ENCODE data around the gene PDZD2.
"Not testable (repeated sequence)": the region's sequence is repeated elsewhere in the genome, so short reads cannot be mapped to it uniquely, and the experiment has no call there.

PDZD2 gene

DNA sequence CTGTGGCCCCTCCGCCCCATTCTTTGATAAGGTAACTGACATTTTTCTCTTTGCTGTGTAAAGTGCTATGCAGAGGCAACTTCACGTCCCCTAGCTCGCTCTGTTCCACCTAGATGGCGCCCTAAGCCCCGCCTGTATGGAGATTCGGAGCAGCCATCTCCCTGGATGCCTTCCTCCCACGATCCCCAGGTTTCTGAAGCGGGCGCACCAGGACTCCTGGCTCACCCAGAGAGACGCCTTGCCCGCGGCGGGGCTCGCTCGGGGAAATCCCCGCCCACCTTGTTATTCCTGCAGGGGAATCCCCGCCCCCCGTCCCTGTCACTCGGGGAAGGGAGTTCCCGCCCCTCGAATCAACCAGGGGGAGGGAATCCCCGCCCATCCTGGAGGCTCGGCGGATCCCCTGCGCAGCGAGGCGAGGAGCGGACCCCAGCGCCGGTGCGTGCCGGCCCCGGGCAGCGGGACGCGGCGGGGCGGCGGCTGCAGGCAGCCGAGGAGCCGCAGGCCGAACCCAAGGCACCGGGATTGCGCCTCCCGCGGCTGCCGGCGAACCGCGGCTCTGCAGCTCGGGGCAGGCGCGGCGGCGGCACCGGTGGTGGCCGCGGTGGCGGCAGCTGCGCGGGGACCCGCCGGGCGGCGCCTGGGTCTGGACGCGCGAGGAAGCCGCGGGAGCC lies at the start of gene PDZD2:
PDZD2 (plus strand) TSS at position 384 of the 671 bp plus-strand sequence.
- peak; percentile 28 for DNase-seq (ENCODE audit: low read depth, low spot score)

DNA sequence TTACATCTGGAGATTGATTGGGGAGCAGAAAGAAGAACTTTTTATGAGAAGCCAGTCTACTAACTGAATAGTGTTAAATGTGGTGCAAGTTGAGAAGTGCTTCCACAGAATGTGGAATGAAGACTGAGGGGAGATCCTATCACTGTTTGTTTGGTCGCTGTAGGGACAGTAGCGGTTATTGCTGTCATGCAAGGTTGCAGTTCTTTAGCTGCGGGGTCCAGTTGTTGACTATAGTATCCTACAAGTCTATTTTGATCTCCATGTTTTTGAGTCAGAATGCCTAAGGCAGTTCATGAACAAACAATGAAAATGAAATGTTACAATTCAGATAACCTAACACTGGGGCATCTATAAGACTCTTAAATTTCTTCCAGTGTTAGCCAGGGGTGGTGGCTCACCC lies 45.3 kb upstream of the PDZD2 start:
- DNase-seq (ENCODE audit: low read depth, low spot score), result no peak

DNA sequence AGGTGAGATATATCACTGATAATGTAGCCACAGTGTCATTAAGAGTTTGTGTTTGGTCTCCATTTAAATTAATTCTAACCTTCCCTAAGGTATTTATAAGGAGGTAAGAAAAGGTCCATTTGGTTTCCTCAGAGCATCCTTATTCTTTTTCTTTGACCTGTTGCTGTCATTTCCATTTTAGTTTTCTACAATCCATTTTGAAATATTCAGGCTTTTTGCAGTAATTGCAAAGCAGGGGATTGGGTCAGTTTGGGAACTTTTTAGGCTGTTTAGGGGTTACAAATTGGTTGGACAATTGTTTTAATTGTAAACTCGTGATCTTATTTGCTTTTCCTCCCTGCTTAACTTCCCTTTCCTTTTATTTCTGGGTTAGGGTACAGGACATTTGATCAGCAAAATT lies 42.6 kb upstream of the PDZD2 start:
- DNase-seq (ENCODE audit: low read depth, low spot score), result no peak

DNA sequence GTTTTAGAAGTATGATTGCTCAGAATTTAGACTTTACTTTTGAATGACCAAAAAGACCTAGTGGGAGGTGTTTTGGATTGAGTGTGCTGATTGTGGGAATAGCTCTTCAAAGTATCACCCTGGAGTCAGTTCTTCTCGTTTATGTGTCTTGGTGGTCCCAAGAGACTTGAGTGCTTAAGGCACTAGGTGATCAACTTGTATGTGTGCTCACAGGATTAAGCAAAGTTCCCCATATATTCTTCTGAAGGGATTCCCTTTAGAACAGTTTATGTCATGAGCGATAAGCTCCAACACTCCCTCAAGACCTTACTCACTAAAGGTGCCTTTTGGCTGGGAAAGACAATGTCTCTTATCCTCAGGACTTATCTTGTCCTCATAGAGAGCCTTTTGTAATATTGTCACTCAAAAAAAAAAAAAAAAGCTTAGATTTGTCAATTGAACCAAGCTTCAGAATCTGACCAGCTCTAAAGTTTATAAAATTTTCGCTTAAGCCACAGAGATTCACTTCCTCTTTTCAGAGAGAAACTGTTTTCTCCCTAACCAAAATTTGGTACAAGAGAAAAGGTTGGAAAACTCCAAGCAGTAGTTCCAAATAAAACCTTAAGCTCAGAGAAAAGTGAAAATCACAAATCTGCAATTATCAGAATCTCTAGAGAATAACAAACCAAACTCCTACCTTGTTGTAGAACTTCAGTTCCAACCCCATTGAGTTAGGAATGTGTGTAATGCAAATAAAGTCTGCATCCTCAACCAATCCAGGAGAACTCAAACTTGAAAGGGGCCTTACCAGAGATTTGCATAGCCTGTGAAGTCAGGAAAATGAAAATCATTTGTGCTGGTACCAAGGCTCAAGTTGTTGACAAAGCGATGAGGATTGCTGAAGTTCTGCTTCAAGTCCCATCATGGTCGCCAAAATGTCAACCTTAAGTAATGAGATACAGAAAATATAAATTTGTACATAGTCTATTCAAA lies 40.0 kb upstream of the PDZD2 start:
- DNase-seq (ENCODE audit: low read depth, low spot score), result no peak

DNA sequence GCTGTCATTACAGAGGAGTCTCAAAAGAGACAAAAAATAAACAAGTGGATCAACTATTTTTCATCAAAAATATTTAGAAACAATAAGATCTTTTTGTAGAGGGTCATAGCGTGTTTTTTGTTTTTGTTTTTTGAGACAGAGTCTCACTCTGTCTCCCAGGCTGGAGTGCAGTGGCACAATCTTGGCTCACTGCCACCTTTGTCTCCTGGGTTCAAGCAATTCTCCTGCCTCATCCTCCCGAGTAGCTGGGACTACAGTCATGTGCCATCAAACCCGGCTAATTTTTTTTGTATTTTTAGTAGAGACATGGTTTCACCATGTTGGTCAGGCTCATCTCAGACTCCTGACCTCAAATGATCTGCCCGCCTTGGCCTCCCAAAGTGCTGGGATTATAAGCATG lies 36.6 kb upstream of the PDZD2 start:
- not testable (repeated sequence) for DNase-seq (ENCODE audit: low read depth, low spot score)

DNA sequence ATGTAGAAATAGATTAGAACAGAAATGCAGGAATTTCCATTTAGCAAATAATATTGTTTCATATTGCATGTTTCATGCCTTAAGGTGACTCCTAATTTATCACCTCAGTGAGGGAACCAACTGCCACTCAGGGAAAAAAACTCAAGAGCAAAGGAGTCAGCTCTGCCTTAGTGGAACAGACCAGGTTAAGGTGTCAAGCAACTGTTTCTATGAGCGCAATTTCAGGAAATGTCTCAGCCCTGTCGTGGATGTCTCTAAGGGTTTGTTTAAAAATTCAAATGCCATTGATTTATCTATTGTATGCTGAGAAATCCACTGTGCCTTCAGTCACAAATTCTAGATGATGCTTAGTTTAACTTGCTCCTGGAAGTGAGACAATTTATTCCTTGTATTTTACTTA lies 34.7 kb upstream of the PDZD2 start:
- DNase-seq (ENCODE audit: low read depth, low spot score), result no peak

DNA sequence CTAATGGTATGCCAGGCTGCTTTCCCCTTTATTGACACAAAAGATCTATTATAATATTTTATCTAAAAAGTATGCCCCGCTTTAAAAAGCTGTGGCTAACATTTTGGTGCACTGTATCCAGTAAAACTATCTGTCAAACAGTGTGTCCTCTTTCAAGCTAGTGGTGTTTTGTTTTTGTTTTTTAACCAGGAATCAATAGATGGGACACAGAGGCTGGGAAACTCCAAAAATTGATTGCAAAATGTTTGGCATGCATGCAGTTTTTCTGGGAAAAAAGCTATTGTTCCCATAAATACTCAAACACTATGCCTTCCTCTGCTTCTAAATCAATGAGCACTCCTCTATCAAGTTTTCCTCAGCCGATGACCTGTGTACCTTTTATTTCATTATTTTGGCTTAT lies 34.3 kb upstream of the PDZD2 start:
- DNase-seq (ENCODE audit: low read depth, low spot score), result no peak

DNA sequence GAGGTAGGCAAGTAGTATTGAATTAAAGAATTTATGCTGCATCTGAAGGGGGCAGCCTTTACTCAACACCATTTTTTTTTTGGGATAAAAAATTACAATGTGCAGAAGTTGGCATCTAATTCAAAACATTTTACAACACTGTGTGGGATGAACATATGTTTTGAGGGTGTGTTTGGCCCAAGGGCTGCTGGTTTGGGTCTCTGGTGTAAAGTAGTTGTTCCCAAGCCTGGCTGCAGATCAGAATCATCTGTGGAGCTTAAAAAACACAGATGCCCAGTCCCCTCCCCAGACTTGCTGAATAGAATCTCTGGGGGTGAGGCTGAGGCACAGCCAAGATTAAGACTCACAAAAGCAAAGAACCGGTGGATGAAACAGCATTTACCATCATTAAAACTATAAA lies 33.0 kb upstream of the PDZD2 start:
- no peak for DNase-seq (ENCODE audit: low read depth, low spot score)

DNA sequence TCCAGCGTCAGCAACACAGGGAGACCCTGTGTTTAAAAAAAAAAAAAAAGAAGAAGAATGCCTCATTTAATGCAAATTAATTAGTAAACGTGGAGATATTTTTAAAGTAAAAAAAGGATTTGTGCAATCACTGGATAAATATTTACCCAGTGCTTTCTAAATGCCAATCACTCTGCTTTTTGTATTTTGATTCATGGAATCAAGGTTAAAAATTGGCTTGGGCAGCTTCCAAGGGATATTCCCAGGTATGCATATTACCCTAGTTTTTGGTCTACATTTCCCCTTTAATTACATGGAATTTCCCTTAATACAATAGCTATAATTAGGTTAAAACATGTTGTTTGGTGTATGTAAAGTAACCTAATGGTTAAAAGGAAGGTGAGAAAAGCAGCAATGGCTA lies 31.4 kb upstream of the PDZD2 start:
- no peak for DNase-seq (ENCODE audit: low read depth, low spot score)

DNA sequence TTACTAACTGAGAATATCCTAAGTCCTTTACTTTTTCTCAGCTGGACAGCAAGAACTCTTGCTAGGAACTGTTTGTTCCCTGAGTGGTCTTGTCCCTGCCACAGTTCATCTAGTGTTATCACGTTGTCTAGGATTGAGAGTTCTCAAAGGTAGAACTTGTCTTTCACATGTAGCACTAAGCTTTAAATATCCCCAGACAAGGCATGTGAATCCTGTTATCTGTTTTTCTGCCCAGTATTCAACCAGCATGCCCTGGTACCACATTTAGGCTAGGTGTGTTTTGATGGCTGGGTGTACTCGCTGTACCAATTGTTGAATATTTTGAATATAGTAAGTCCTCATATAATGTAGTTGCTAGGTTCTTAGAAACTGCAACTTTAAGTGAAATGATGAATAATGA lies 27.9 kb upstream of the PDZD2 start:
- no peak for DNase-seq (ENCODE audit: low read depth, low spot score)

DNA sequence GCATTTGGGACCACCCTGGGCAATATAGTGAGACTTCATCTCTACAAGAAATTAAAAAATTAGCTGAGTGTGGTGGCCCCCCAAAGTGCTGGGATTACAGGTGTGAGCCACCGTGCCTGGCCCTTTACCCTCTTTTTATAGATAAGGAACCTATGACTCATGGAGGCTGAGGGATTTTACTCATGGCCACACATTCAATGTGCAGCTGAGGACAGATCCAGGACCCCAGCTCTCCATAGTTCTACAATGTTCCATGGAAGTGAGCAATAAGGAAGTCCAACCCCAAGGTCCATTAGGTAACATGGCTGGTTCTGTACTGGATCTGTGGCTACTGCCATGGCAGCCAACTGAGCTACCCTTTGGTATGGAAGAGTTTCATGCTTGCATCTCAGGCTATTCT lies 25.3 kb upstream of the PDZD2 start:
- DNase-seq (ENCODE audit: low read depth, low spot score), result no peak

DNA sequence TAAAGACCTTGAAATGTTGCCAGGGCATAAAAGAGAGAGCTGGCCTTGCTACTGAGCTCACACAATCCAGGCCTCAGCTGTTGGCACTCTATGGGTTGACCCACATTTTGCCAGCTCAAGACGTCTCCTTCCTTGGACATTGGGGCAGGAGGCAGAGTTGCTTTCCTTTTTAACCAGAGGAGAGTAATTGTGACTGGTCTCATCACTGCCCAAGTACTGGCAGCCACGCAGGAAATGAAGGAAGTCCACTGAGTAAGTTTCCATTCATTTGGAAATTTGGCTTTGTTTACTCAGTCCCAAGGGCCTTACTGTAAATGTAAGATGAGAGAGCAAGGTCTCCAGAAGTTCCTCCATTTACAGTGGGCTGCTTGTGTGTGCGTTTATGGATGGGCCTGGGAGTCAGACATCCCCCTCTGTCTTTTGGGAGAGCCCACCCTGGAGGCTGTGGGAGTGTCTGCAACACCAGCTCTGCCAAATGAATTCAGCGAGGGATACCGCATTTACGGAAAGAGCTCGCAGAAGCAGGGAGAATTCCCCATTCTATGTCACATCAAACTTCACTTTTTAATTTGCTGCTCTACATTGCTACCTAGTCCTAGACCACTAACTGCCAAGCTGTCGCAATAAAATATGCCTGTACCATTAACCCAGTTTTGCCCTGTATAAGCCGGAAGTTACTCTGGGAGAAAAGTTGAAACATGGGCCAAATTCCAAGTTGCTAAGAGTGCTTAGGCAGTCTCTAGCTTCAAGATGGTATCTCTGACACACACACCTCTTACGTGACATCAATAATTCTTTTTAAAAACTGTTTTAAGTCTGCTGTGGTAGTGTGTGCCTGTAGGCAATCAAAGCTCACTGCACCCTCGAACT lies 24.5 kb upstream of the PDZD2 start:
- no peak for DNase-seq (ENCODE audit: low read depth, low spot score)

DNA sequence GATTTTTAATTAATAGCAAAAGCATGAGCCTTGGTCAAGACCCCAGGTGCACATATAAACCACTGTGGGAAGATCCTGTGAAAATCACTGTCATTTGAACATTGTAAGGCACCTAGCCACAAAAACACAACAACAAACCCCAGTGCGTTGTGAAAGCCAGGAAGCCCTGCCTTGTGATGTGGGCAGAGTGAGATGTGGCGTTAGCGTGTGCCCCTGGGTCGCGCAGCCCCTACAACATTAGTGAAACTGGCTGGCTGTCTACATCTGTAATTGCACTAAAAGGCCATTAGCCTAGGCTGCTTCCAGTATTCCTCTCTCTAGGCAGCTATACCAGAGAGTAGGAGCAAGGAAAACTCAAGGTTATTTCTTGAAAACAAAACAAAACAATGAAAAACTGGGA lies 21.1 kb upstream of the PDZD2 start:
- no peak for DNase-seq (ENCODE audit: low read depth, low spot score)

DNA sequence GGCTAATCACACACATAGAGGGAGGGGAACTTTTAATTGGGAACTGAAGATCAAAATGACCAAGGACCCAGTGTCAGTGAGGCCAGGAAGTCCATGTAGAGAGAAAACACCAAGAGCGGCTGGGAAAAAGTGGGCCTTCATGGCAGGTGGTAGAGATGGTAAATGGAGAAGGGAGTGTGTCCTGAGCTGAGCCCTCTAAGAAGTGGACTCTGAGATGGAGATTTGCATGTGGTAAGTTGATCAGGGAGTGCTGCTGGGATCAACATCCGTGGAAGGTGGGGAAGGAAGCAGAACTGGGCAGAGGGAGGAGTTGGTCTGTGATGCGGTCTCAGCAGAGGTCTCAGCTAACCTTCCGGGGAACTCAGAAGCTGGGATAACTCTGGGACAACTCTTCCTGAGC lies 18.9 kb upstream of the PDZD2 start:
- DNase-seq (ENCODE audit: low read depth, low spot score), result no peak

DNA sequence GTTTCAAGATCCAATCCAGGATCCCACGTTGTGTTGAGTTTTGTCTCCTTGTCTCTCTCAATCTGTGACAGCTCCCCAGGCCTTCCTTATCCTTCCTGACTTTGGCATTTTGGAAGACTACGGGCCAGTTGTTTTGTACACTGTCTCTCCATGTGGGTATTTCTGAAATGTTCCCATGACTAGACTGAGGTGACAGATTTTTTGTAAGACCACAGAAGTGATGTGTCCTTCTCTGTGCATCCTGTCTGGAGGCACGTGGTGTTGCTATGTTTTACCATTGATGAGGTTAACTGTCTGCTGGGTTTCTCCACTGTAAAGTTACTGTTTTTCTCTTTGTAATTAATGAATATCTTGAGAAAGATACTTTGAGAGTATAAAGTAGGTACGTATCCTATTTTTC lies 15.7 kb upstream of the PDZD2 start:
- no peak for DNase-seq (ENCODE audit: low read depth, low spot score)

DNA sequence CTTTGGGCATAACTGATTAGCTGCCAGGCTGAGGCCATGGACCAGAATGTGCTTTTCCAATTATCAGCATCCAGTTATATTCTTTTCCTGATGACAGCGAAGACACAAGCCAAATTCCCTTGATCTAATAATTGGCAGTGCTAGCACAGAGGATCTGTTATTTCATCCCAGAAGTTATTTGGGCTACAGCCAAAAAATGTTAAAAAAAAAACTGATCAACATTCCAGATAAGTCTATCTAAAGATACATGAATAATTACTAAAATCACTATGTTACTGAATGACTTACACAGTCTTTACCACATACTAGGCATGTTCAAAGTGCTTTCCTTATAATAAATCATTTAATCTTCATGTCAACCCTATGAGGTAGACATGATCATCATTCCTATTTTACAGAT lies 13.5 kb upstream of the PDZD2 start:
- DNase-seq (ENCODE audit: low read depth, low spot score), result no peak

DNA sequence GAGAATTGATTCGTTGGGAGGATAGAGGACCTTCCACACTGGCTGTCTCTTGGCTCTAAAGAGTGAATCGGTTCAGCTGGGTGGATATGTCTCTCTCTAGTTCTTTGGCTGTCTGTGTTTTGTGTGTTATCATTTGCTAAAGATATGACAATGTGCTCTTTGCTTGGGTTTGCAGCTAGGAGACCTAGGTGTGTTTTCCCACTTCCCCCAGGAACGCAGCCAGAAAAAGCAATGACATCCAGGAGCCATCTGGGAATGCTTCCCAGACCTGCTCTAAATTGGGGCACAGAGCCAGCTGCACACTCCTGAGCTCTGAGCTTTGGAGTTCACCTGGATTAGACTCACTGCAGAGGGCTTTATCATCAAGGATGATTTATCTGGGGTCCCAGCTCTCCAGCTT lies 12.8 kb upstream of the PDZD2 start:
- no peak for DNase-seq (ENCODE audit: low read depth, low spot score)

DNA sequence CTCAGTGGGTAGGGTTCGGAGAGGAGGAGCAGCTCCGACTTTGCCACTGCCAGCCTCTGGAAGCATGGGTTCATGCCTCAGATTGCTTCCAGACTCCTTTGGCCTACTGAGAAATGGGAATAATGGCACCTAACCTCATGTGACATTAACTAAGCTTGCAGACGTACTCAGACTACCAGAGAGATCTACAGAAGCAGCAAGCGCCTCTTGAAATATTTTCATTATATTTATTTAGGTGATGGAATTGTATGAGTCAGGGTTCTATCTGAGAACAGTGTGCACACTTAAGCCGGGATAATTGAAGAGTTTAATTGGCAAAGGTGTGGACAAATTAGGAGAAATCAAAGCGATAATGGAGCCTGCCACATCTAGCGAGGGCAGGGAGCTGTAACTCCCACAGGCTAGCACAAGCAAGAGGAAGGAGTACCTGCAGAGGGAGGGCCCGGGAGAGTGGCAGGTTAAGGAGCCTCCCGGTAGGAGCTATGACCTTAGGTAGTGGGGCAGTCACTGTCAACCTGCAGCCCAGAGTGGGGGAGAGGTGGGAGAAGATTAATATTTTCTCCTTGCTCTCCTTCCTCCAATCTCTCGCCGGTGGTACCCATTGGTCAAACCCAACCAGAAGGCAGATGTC lies 12.2 kb upstream of the PDZD2 start:
- DNase-seq (ENCODE audit: low read depth, low spot score), result no peak

DNA sequence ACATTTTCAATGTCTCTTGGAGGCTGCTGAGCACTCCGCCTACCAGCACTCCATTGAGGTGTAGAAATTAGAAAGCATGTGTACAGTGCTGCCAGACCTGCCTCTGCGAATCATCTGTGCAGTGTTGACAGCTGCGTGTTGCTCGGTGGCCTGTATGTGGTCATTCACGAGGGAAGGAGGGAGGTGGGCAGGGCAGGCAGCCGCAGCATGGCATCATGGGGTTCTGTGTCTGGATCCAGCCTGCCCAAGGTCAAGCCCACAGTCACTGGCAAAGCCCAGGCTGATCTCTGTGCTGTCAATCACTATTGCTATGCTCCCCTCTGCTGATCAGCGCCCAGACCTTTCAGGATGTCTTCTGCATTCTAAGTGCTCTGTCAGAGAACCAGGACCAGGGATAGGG lies 8.0 kb upstream of the PDZD2 start:
- DNase-seq (ENCODE audit: low read depth, low spot score), result no peak

DNA sequence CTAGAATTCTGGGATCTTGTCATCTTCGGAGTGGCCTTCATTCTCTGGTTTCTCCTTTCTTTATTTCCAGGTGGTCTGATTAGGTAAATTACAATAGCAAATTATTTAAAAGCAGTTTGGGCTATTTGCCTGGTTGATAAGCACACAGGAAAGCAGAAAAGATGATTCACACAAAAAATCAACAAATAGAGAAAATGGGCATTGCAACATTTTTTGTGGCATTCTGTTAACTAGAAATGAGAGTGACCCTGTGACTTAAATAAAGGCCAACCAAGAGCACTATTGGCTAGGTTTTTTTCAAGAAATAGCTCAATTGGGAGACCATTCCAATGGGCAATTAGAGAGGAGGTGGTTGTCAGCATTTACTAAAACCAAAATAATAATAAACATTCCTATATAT lies 6.5 kb upstream of the PDZD2 start:
- DNase-seq (ENCODE audit: low read depth, low spot score), result no peak

DNA sequence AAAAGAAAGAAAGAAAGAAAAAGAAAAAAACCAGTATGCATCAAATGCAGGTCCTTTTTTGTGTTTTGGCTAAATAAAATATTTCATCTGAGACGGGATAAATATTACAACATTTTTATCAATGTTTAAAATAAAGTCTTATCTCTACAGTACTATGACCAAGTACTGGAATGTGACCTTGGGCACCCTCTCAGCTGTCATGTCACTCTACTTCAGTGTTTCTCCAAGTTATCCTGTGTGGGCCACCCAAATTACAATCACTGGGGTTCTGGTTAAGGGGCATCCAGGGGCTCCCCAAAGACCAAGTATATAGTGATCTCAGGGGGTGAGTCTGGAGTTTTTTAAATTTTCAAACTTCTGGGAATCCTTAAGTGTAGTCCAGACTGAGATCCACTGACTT lies 3.5 kb upstream of the PDZD2 start:
- no peak for DNase-seq (ENCODE audit: low read depth, low spot score)

DNA sequence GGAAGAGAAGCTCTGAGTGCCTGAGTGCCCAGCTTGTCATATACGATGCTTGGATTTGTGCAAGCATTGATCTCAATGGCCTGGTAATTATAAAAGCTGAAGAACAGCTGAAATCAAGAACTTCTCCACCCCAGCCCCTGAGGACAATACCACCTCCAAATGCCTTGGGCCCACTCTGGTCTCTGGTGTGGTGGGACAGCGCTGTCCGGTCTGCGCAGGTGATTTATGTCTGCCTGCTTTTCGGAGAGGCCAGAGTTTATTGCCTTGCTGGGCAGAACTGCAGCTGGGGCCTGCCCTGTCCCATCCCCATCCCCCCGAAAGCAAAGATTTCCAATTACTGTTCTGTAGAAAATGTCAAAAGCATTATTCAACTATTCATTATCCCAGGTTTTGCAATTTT lies 1.1 kb upstream of the PDZD2 start:
- no peak for DNase-seq (ENCODE audit: low read depth, low spot score)
